GM19328 (cell line): ENCODE results near the gene PFDN4.

Experiments used
- ATAC-seq: cut with Tn5 transposase; IDR thresholded peaks from one replicate; pipeline ENCODE4 v1.9.1; 2021; ENCODE audit warnings: mild to moderate bottlenecking, moderate library complexity; ENCODE audit not compliant: unreplicated experiment

The PFDN4 gene

GRCh38 chr20:54207743-54208547 is at the start of gene PFDN4:
Gene PFDN4 (plus strand): TSS chr20:54208087. CDS start chr20:54208101, 14 bp downstream.
- ATAC-seq = peak; percentile 89

GRCh38 chr20:54158226-54158625 is 49.7 kb upstream of the PFDN4 start:
- ATAC-seq = no peak

GRCh38 chr20:54158856-54159418 is 49.0 kb upstream of the PFDN4 start:
- no peak for ATAC-seq

- ATAC-seq = no peak
These were observed 47.6 kb upstream of the PFDN4 start for GRCh38 chr20:54160065-54161007.

GRCh38 chr20:54161008-54161820 is 46.7 kb upstream of the PFDN4 start:
- ATAC-seq = no peak

- ATAC-seq = no peak
These were observed 46.1 kb upstream of the PFDN4 start for GRCh38 chr20:54161821-54162149.

GRCh38 chr20:54162378-54163009 is 45.4 kb upstream of the PFDN4 start:
- ATAC-seq = no peak

- ATAC-seq = no peak
These were observed 44.5 kb upstream of the PFDN4 start for GRCh38 chr20:54163402-54163801.

- no peak for ATAC-seq
These were observed 42.9 kb upstream of the PFDN4 start for GRCh38 chr20:54165014-54165413.

GRCh38 chr20:54165803-54166202 is 42.1 kb upstream of the PFDN4 start:
- no peak for ATAC-seq

GRCh38 chr20:54166987-54167662 is 40.8 kb upstream of the PFDN4 start:
- ATAC-seq = no peak

GRCh38 chr20:54167909-54168872 is 39.7 kb upstream of the PFDN4 start:
- no peak for ATAC-seq

GRCh38 chr20:54168961-54169862 is 38.7 kb upstream of the PFDN4 start:
- ATAC-seq = no peak

- ATAC-seq = no peak
These were observed 37.8 kb upstream of the PFDN4 start for GRCh38 chr20:54170026-54170471.

- no peak for ATAC-seq
These were observed 36.9 kb upstream of the PFDN4 start for GRCh38 chr20:54170963-54171362.

- ATAC-seq = no peak
These were observed 35.4 kb upstream of the PFDN4 start for GRCh38 chr20:54172532-54172855.

- no peak for ATAC-seq
These were observed 34.8 kb upstream of the PFDN4 start for GRCh38 chr20:54172856-54173652.
